Sciatic nerve (tissue), 2 donors: ENCODE data around the gene SLC27A5. TPM values are rescaled to one million over a fixed set of nuclear protein-coding genes. Genes with fewer than 3 reads are reported as not detected.

Source experiments
- ATAC-seq: fragments of 200-7000 bp; cut with Tn5 transposase; one replicate; pipeline ENCODE4 v1.9.1; 2020; ENCODE audit warnings: mild to moderate bottlenecking, moderate library complexity
- DNase-seq: peaks from one replicate; pipeline ENCODE4 v3.0.0-alpha.2; 2020; ENCODE audit warnings: low spot score
- intact Hi-C: fragments of 100-400 bp; cut with DNase I; formaldehyde crosslinking; loops from one replicate; pipeline ENCODE4 v1.14.2; 2022
- total RNA-seq: library from RNA; stranded (reverse); fragmentation: NEBNext Ultra II Directional; extraction: Animal tissue kit (Norgen Biotek cat#: 25700); gene quantifications from one replicate; pipeline ENCODE4 v1.2.1, GENCODE V29; 2021
- donor health status: DM: no; HTN: no; CAD: no.
- donor health status: DM: no; HTN: no; CAD: no.

SLC27A5 gene
- total RNA-seq, 1 donor from 2014 or later: 10.1 TPM

- intact Hi-C loops: no loop called here
- DNase-seq: no peak
- no peak for ATAC-seq
Measured at GRCh38 chr19:58536852-58537798, 25.3 kb upstream of the SLC27A5 start.

GRCh38 chr19:58535857-58536256 is 24.1 kb upstream of the SLC27A5 start:
- intact Hi-C loops: no loop called here
- no peak for DNase-seq

GRCh38 chr19:58531034-58531840 is 19.4 kb upstream of the SLC27A5 start:
- intact Hi-C loops: no loop called here

More at GRCh38 chr19:58535857-58536256, 24.1 kb upstream of the SLC27A5 start:
- no peak for ATAC-seq

GRCh38 chr19:58529405-58529804 is 17.6 kb upstream of the SLC27A5 start:
- ATAC-seq (no peak), DNase-seq (no peak)
- intact Hi-C loops: no loop called here

More at GRCh38 chr19:58531034-58531840, 19.4 kb upstream of the SLC27A5 start:
- no peak for DNase-seq
- no peak for ATAC-seq

GRCh38 chr19:58522709-58523108 is 10.9 kb upstream of the SLC27A5 start:
- DNase-seq (no peak), ATAC-seq (no peak)
- intact Hi-C loops: no loop called here

GRCh38 chr19:58521651-58522050 is 9.9 kb upstream of the SLC27A5 start:
- ATAC-seq (no peak), DNase-seq (no peak)
- intact Hi-C loops: no loop called here

GRCh38 chr19:58520257-58520599 is 8.4 kb upstream of the SLC27A5 start:
- intact Hi-C loops: no loop called here
- DNase-seq (no peak), ATAC-seq (no peak)

GRCh38 chr19:58519355-58520256 is 7.8 kb upstream of the SLC27A5 start, which contains the start of gene ZBTB45:
Gene ZBTB45 (minus strand): TSS chr19:58519810. CDS start chr19:58517673, 2,137 bp downstream.
- DNase-seq: peak; percentile 94
- peak; percentile 94 for ATAC-seq
- intact Hi-C loops: no loop called here

- intact Hi-C loops: no loop called here
- ATAC-seq: peak; percentile 60
- DNase-seq: peak; percentile 76
Measured at GRCh38 chr19:58519087-58519354, 7.2 kb upstream of the SLC27A5 start.

- DNase-seq (no peak), ATAC-seq (no peak)
- intact Hi-C loops: no loop called here
Measured at GRCh38 chr19:58518256-58519086, 6.7 kb upstream of the SLC27A5 start.

- intact Hi-C loops: no loop called here
- DNase-seq (no peak), ATAC-seq (no peak)
Measured at GRCh38 chr19:58516964-58517833, 5.4 kb upstream of the SLC27A5 start.

GRCh38 chr19:58516246-58516836 is 4.5 kb upstream of the SLC27A5 start:
- intact Hi-C loops: no loop called here
- ATAC-seq (no peak), DNase-seq (no peak)

GRCh38 chr19:58515259-58515658 is 3.5 kb upstream of the SLC27A5 start:
- DNase-seq: no peak
- ATAC-seq: no peak
- intact Hi-C loops: no loop called here

- ATAC-seq: no peak
Measured at GRCh38 chr19:58514564-58515022, 2.8 kb upstream of the SLC27A5 start.

GRCh38 chr19:58513694-58514563 is 2.1 kb upstream of the SLC27A5 start:
- intact Hi-C loops: no loop called here
- DNase-seq (peak; percentile 92), ATAC-seq (peak; percentile 88)

More at GRCh38 chr19:58514564-58515022, 2.8 kb upstream of the SLC27A5 start:
- intact Hi-C loops: no loop called here
- DNase-seq: no peak

- DNase-seq (no peak), ATAC-seq (peak; percentile 4)
- intact Hi-C loops: no loop called here
Measured at GRCh38 chr19:58513213-58513693, 1.5 kb upstream of the SLC27A5 start.
